Transverse colon (tissue), 4 donors: ENCODE measurements around the gene GSDME. TPM values are rescaled to one million over a fixed set of nuclear protein-coding genes. Genes with fewer than 3 reads are reported as not detected.

ENCODE experiments used
- DNase-seq: peaks from one replicate; pipeline ENCODE4 v3.0.0-alpha.2; 2019
- H3K27ac ChIP-seq, 4 donors: fragments of 200-600 bp; sonication (generic); 2 replicates each; pipeline ENCODE4 v1.5.1; 2016 to 2018; ENCODE audit warnings: inconsistent platforms in 4 of 4
- H3K27me3 ChIP-seq: fragments of 200-600 bp; sonication (generic); 2 replicates; pipeline ENCODE4 v1.5.1; 2017; ENCODE audit warnings: inconsistent platforms
- H3K36me3 ChIP-seq, 4 donors: fragments of 200-600 bp; sonication (generic); 2 replicates each; pipeline ENCODE4 v1.5.1; 2017 to 2019; ENCODE audit warnings: inconsistent platforms in 4 of 4
- H3K4me1 ChIP-seq, 4 donors: fragments of 200-600 bp; sonication (generic); 2 replicates each; pipeline ENCODE4 v1.5.1; 2017 to 2020; ENCODE audit warnings: inconsistent platforms in 4 of 4
- H3K4me3 ChIP-seq, 4 donors: fragments of 200-600 bp; sonication (generic); 1 replicate in 1 of 4; 2 replicates in 3 of 4; pipeline versions ENCODE4 v1.5.1 to v1.6.1; 2017 to 2019; ENCODE audit warnings: inconsistent platforms in 4 of 4
- H3K9me3 ChIP-seq, 2 donors: fragments of 200-600 bp; sonication (generic); 2 replicates each; pipeline ENCODE4 v1.5.1; 2017 to 2019; ENCODE audit warnings: inconsistent platforms in 2 of 2
- EP300 ChIP-seq: sonication (generic); formaldehyde crosslinking; IDR thresholded peaks from one replicate; pipeline ENCODE4 v1.6.1; 2017; ENCODE audit warnings: antibody characterized with exemption, low read depth
- POLR2A ChIP-seq: fragments of 450-650 bp; IDR thresholded peaks from one replicate; pipeline ENCODE4 v1.6.1; 2016; ENCODE audit warnings: antibody characterized with exemption, mild to moderate bottlenecking, moderate library complexity
- POLR2AphosphoS5 ChIP-seq, 3 donors: sonication (generic); formaldehyde crosslinking; IDR thresholded peaks; one replicate each; pipeline ENCODE4 v1.6.1; 2016; ENCODE audit warnings: antibody characterized with exemption in 3 of 3
- whole genome bisulfite sequencing, 2 donors: methylation state at CpG; one replicate each; pipeline ENCODE4 v1.1.5; 2018; ENCODE audit warnings: low coverage in 1 of 2; 5-methylcytosine and 5-hydroxymethylcytosine counted together
- in situ Hi-C, 4 donors: fragments of 200-750 bp; cut with MboI; loops; one replicate each; pipeline versions ENCODE4 v1.15.0 to v1.15.1; 2017; ENCODE audit warnings: low sequenced_read_pairs in 3 of 4, low pct_ligation_motif_present in 1 of 4, low pct_unique_long_range_greater_than_20kb in 1 of 4
- intact Hi-C: fragments of 100-400 bp; cut with DNase I; formaldehyde crosslinking; loops from one replicate; pipeline ENCODE4 v1.15.1; 2023; ENCODE audit warnings: low total_unique reads
- total RNA-seq, 4 donors: library from RNA; depleted of rRNA; stranded (reverse); fragments of >200 nt; gene quantifications; one replicate each; pipeline ENCODE4 v1.1.0, GENCODE V29; 2016
- TF ChIP-seq, protein P1 (sequence below), 5 experiments: fragments of 200-600 bp in 3 of 5; fragments of 450-650 bp in 2 of 5; sonication (generic) in 3 of 5; IDR thresholded peaks; 1 replicate in 2 of 5; 2 replicates in 3 of 5; pipeline ENCODE4 v1.5.1; 2016 to 2017; ENCODE audit warnings: antibody characterized with exemption in 5 of 5, inconsistent platforms in 3 of 5, mild to moderate bottlenecking in 2 of 5, moderate library complexity in 1 of 5

The GSDME gene
- total RNA-seq, 4 donors from 2014 or later, result 2.2 to 5.2 TPM; not detected in 2

- H3K36me3 ChIP-seq, result no peaks in the 10 kb centered on the region
- no peak overlapping the region for H3K27ac ChIP-seq
- no peaks in the 10 kb centered on the region for H3K27me3 ChIP-seq
- TF ChIP-seq POLR2AphosphoS5 (IDR thresholded peaks at IDR 0.05) (no peak), POLR2A (no peak), EP300 (no peak)
- TF ChIP-seq, protein P1, sequence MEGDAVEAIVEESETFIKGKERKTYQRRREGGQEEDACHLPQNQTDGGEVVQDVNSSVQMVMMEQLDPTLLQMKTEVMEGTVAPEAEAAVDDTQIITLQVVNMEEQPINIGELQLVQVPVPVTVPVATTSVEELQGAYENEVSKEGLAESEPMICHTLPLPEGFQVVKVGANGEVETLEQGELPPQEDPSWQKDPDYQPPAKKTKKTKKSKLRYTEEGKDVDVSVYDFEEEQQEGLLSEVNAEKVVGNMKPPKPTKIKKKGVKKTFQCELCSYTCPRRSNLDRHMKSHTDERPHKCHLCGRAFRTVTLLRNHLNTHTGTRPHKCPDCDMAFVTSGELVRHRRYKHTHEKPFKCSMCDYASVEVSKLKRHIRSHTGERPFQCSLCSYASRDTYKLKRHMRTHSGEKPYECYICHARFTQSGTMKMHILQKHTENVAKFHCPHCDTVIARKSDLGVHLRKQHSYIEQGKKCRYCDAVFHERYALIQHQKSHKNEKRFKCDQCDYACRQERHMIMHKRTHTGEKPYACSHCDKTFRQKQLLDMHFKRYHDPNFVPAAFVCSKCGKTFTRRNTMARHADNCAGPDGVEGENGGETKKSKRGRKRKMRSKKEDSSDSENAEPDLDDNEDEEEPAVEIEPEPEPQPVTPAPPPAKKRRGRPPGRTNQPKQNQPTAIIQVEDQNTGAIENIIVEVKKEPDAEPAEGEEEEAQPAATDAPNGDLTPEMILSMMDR (IDR thresholded peaks at IDR 0.05), result no peak
- no peaks in the 10 kb centered on the region for H3K4me1 ChIP-seq
- in situ Hi-C loops, result no loop called here
- no peak overlapping the region for H3K4me3 ChIP-seq
- no peaks in the 10 kb centered on the region for H3K9me3 ChIP-seq
- DNase-seq, result no peak
- intact Hi-C loops, result no loop called here
- 93 to 100% methylated on average over 4 to 13 of the region's 13 CpGs for WGBS, 2 donors
Measured at GRCh38 chr7:24724451-24725190, 32.6 kb downstream of the GSDME start.

GRCh38 chr7:24723178-24723530, 34.1 kb downstream of the GSDME start:
- Histone ChIP-seq H3K27ac (no peak overlapping the region), H3K36me3 (no peaks in the 10 kb centered on the region), H3K27me3 (no peaks in the 10 kb centered on the region), H3K9me3 (no peaks in the 10 kb centered on the region), H3K4me1 (no peaks in the 10 kb centered on the region), H3K4me3 (no peak overlapping the region)
- WGBS, 2 donors, result 70 to 76% methylated on average over 2 to 5 of the region's 5 CpGs
- TF ChIP-seq POLR2A, result no peak
- no peak for TF ChIP-seq EP300
- TF ChIP-seq, protein P1 (IDR thresholded peaks at IDR 0.05), result no peak
- TF ChIP-seq POLR2AphosphoS5 (IDR thresholded peaks at IDR 0.05), result no peak
- intact Hi-C loops, result no loop called here
- no peak for DNase-seq
- in situ Hi-C loops, result no loop called here

- H3K4me3 ChIP-seq, result no peak overlapping the region
- WGBS, 2 donors, result 79 to 80% methylated on average over 8 to 19 of the region's 19 CpGs
- in situ Hi-C loops (no loop called here), intact Hi-C loops (no loop called here)
- no peaks in the 10 kb centered on the region for H3K4me1 ChIP-seq
- no peaks in the 10 kb centered on the region for H3K9me3 ChIP-seq
- no peak overlapping the region for H3K27ac ChIP-seq
- no peaks in the 10 kb centered on the region for H3K36me3 ChIP-seq
- no peak for TF ChIP-seq POLR2A
- TF ChIP-seq EP300, result no peak
- TF ChIP-seq, protein P1 (IDR thresholded peaks at IDR 0.05), result peak in 1 of 5 experiments; percentile 3
- no peak for TF ChIP-seq POLR2AphosphoS5 (IDR thresholded peaks at IDR 0.05)
- no peaks in the 10 kb centered on the region for H3K27me3 ChIP-seq
- no peak for DNase-seq
Measured at GRCh38 chr7:24722386-24723177, 34.7 kb downstream of the GSDME start.

DNA sequence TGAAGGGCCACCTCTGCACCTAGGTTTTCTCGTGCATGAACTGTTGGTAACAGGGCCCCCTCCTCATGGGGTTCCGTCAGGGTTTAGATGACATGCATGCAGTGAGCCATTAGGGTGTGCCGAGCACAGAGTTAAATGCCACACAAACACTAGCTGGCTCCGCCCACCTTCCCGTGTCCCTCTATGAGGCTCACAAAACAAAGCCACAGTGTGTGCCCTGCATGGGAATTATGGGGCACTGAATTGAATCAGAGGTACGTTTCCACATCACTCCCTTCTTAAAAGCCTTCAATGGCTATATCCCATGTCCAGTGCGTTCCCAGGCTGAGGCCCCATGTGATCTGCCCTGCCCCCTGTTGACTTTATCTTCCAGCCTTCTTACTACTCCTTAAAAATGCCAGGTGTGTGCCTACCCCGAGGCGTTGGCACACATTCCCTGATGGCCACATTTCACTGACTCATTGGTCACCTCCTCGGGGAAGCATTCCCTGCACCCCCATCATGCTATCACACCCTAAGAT, 35.7 kb downstream of the GSDME start:
- no peaks in the 10 kb centered on the region for H3K4me1 ChIP-seq
- no peaks in the 10 kb centered on the region for H3K27me3 ChIP-seq
- no peak for DNase-seq
- 35 to 72% methylated on average over 3 to 10 of the region's 10 CpGs for WGBS, 2 donors
- in situ Hi-C loops (no loop called here), intact Hi-C loops (loop anchor here (2.0 kb wide), 1 partner anchor 281 kb away; no protein-coding TSS in a partner anchor)
- no peaks in the 10 kb centered on the region for H3K36me3 ChIP-seq
- H3K27ac ChIP-seq, result no peak overlapping the region
- TF ChIP-seq EP300 (no peak), POLR2A (no peak), POLR2AphosphoS5 (IDR thresholded peaks at IDR 0.05) (no peak)
- TF ChIP-seq, protein P1 (IDR thresholded peaks at IDR 0.05), result no peak
- H3K9me3 ChIP-seq, result no peaks in the 10 kb centered on the region
- no peak overlapping the region for H3K4me3 ChIP-seq
